Uterus (tissue), 2 donors: ENCODE measurements around the gene SLC6A6.

Source experiments
- CTCF ChIP-seq, 4 experiments: fragments of 200-600 bp in 2 of 4; fragments of 450-650 bp in 2 of 4; sonication (generic) in 2 of 4; IDR thresholded peaks; one replicate each; pipeline ENCODE4 v1.5.1; 2016 to 2019; ENCODE audit warnings: antibody characterized with exemption in 4 of 4, mild to moderate bottlenecking in 2 of 4, moderate library complexity in 1 of 4
- POLR2A ChIP-seq, 2 donors: fragments of 450-650 bp; IDR thresholded peaks; one replicate each; pipeline ENCODE4 v1.6.1; 2016; ENCODE audit warnings: antibody characterized with exemption in 2 of 2, mild to moderate bottlenecking in 1 of 2, moderate library complexity in 1 of 2

- TF ChIP-seq CTCF (IDR thresholded peaks at IDR 0.05) (no peak), POLR2A (IDR thresholded peaks at IDR 0.05) (no peak)
These were observed 29.8 kb upstream of the SLC6A6 start for GRCh38 chr3:14372587-14372986.
